Measurements from ENCODE around the gene OPRL1. TPM values are rescaled to one million over a fixed set of nuclear protein-coding genes. Genes with fewer than 3 reads are reported as not detected.

Gene OPRL1
- total RNA-seq, 2 donors from 2014 or later = 1.5 to 2.9 TPM

- WGBS = 58% methylated on average over 27 of the region's 27 CpGs
- Histone ChIP-seq H3K9me3 (no peaks in the 10 kb centered on the region), H3K36me3 (no peaks in the 10 kb centered on the region), H3K4me3 (no peak overlapping the region), H3K27ac (no peak overlapping the region), H3K4me1 (replicated peaks) (peaks cover 10% of the 10 kb centered on the region), H3K27me3 (replicated peaks; ENCODE audit: insufficient read depth) (no peaks in the 10 kb centered on the region)
- TF ChIP-seq CTCF (IDR thresholded peaks at IDR 0.05) = no peak
- no peak for TF ChIP-seq POLR2A (IDR thresholded peaks at IDR 0.05)
- TF ChIP-seq POLR2AphosphoS5 (IDR thresholded peaks at IDR 0.05) = no peak
- DNase-seq (ENCODE audit: low spot score) = no peak
- intact Hi-C loops (cut with DNase I) = loop anchor here (10.0 kb wide), 1 partner anchor 171 kb away; the partner anchor contains the start of gene DNAJC5
Measured at GRCh38 chr20:64065062-64065973, 14.6 kb upstream of the OPRL1 start.

GRCh38 chr20:64065974-64066343 lies 13.9 kb upstream of the OPRL1 start:
- TF ChIP-seq POLR2AphosphoS5 (IDR thresholded peaks at IDR 0.05) = no peak
- TF ChIP-seq CTCF (IDR thresholded peaks at IDR 0.05) = no peak
- no peak for TF ChIP-seq POLR2A (IDR thresholded peaks at IDR 0.05)
- H3K9me3 ChIP-seq = no peaks in the 10 kb centered on the region
- H3K27me3 ChIP-seq (replicated peaks; ENCODE audit: insufficient read depth) = no peaks in the 10 kb centered on the region
- H3K4me1 ChIP-seq (replicated peaks) = peaks cover 10% of the 10 kb centered on the region
- no peak for DNase-seq (ENCODE audit: low spot score)
- intact Hi-C loops (cut with DNase I) = loop anchor here (10.0 kb wide), 1 partner anchor 171 kb away; the partner anchor contains the start of gene DNAJC5
- no peak overlapping the region for H3K4me3 ChIP-seq
- H3K36me3 ChIP-seq = no peaks in the 10 kb centered on the region
- WGBS = 43% methylated on average over 5 of the region's 5 CpGs
- H3K27ac ChIP-seq = no peak overlapping the region

- no peak overlapping the region for H3K4me3 ChIP-seq
- WGBS = 88% methylated on average over 6 of the region's 6 CpGs
- H3K9me3 ChIP-seq = no peaks in the 10 kb centered on the region
- no peak for DNase-seq (ENCODE audit: low spot score)
- no peaks in the 10 kb centered on the region for H3K27me3 ChIP-seq (replicated peaks; ENCODE audit: insufficient read depth)
- H3K36me3 ChIP-seq = no peaks in the 10 kb centered on the region
- no peak for TF ChIP-seq CTCF (IDR thresholded peaks at IDR 0.05)
- intact Hi-C loops (cut with DNase I) = loop anchor here (10.0 kb wide), 1 partner anchor 172 kb away; the partner anchor contains the start of gene DNAJC5
- H3K4me1 ChIP-seq (replicated peaks) = peaks cover 10% of the 10 kb centered on the region
- no peak overlapping the region for H3K27ac ChIP-seq
Measured at GRCh38 chr20:64067005-64067632, 12.8 kb upstream of the OPRL1 start.

- no peak for TF ChIP-seq POLR2AphosphoS5 (IDR thresholded peaks at IDR 0.05)
- no peak for TF ChIP-seq POLR2A (IDR thresholded peaks at IDR 0.05)
- TF ChIP-seq CTCF (IDR thresholded peaks at IDR 0.05) = no peak
- H3K9me3 ChIP-seq = no peaks in the 10 kb centered on the region
- H3K27me3 ChIP-seq (replicated peaks; ENCODE audit: insufficient read depth) = no peaks in the 10 kb centered on the region
- no peaks in the 10 kb centered on the region for H3K36me3 ChIP-seq
- H3K4me1 ChIP-seq (replicated peaks) = peaks cover 10% of the 10 kb centered on the region
- intact Hi-C loops (cut with DNase I) = loop anchor here (10.0 kb wide), 1 partner anchor 173 kb away; the partner anchor contains the start of gene DNAJC5
- H3K4me3 ChIP-seq = no peak overlapping the region
- WGBS = 73% methylated on average over 12 of the region's 12 CpGs
- DNase-seq (ENCODE audit: low spot score) = no peak
- no peak overlapping the region for H3K27ac ChIP-seq
Measured at GRCh38 chr20:64067733-64068307, 12.1 kb upstream of the OPRL1 start.
